Activated CD8-positive, alpha-beta memory T cell treated with anti-CD3 and anti-CD28 coated beads for 4 hours (primary cell): ENCODE results near the gene SULT1A2.
"Not testable (repeated sequence)": the region's sequence is repeated elsewhere in the genome, so short reads cannot be mapped to it uniquely, and the experiment has no call there.

Source experiments
- DNase-seq, 2 donors: peaks; one replicate each; pipeline ENCODE4 v3.0.0-alpha.2; 2020; ENCODE audit warnings: low read depth in 2 of 2

SULT1A2 gene

GRCh38 chr16:28558456-28558855 is 38.4 kb downstream of the SULT1A2 start:
- no peak for DNase-seq

GRCh38 chr16:28556914-28557320 is 39.9 kb downstream of the SULT1A2 start:
- no peak for DNase-seq

GRCh38 chr16:28555561-28555960 is 41.3 kb downstream of the SULT1A2 start:
- DNase-seq: no peak

GRCh38 chr16:28554634-28555423 is 42.0 kb downstream of the SULT1A2 start:
- no peak for DNase-seq

- DNase-seq: peak; percentile 85 to 88
Measured at GRCh38 chr16:28553776-28554633, 42.8 kb downstream of the SULT1A2 start, which contains the start of gene SGF29. Gene SGF29 (plus strand): TSS chr16:28553920. CDS start chr16:28581070, 27,150 bp downstream.

- DNase-seq: no peak
Measured at GRCh38 chr16:28549301-28549899, 47.5 kb downstream of the SULT1A2 start.

- DNase-seq: no peak
Measured at GRCh38 chr16:28548306-28548802, 48.5 kb downstream of the SULT1A2 start.

- no peak for DNase-seq
Measured at GRCh38 chr16:28546626-28547025, 50.2 kb downstream of the SULT1A2 start.

GRCh38 chr16:28545964-28546363 is 50.9 kb downstream of the SULT1A2 start:
- DNase-seq: not testable (repeated sequence)

GRCh38 chr16:28544998-28545397 is 51.9 kb downstream of the SULT1A2 start:
- DNase-seq: no peak

GRCh38 chr16:28543072-28543471 is 53.8 kb downstream of the SULT1A2 start:
- DNase-seq: no peak

- DNase-seq: no peak
Measured at GRCh38 chr16:28542646-28543045, 54.2 kb downstream of the SULT1A2 start.
